A673 (cell line): ENCODE results near the gene NKIRAS2.
"Not testable (repeated sequence)": the region's sequence is repeated elsewhere in the genome, so short reads cannot be mapped to it uniquely, and the experiment has no call there.

Experiments
- CTCF ChIP-seq: fragments of 300-800, 200-600 bp; sonication (generic); conservative IDR thresholded peaks from 2 replicates; pipeline ENCODE4 v1.5.1; 2017; ENCODE audit warnings: low read depth, mild to moderate bottlenecking, antibody characterized with exemption, low read length, moderate library complexity, mixed read lengths
- EZH2 ChIP-seq: fragments of 200-600 bp; sonication (generic); IDR thresholded peaks from 2 replicates; pipeline ENCODE4 v1.6.1; 2017; ENCODE audit warnings: borderline replicate concordance, low read depth, mild to moderate bottlenecking, mixed read lengths, antibody characterized with exemption, low read length; ENCODE audit not compliant: poor library complexity, severe bottlenecking

GRCh38 chr17:42010266-42010680, 9.6 kb upstream of the NKIRAS2 start:
- not testable (repeated sequence) for TF ChIP-seq CTCF, EZH2
